GM21367 (cell line): ENCODE results near the gene COX19.
"Not testable (repeated sequence)": the region's sequence is repeated elsewhere in the genome, so short reads cannot be mapped to it uniquely, and the experiment has no call there.

ENCODE experiments used
- ATAC-seq: cut with Tn5 transposase; IDR thresholded peaks from one replicate; pipeline ENCODE4 v1.9.1; 2021; ENCODE audit not compliant: unreplicated experiment

Gene COX19

GRCh38 chr7:1011297-1012003 lies 36.1 kb upstream of the COX19 start:
- ATAC-seq = no peak

DNA sequence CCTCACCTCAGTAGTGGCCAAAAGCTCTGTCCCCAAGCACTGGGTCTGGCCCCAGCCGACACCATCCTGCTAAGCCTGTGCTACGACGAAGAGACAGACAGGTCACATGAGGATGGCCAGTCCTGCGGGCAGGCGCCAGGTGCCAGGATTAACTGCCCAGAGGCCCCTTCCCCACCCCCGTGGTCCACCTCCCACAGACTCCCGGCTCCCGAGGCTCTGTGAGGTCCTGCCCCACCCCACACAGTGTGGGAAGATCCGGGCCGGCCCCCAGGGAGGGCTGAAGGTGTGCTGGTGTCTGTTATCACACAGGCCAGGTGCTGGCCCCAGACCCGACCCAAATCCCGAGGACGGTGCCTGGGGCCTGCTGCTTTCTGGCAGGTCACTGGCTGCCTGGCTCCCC lies 34.9 kb upstream of the COX19 start:
- no peak for ATAC-seq

DNA sequence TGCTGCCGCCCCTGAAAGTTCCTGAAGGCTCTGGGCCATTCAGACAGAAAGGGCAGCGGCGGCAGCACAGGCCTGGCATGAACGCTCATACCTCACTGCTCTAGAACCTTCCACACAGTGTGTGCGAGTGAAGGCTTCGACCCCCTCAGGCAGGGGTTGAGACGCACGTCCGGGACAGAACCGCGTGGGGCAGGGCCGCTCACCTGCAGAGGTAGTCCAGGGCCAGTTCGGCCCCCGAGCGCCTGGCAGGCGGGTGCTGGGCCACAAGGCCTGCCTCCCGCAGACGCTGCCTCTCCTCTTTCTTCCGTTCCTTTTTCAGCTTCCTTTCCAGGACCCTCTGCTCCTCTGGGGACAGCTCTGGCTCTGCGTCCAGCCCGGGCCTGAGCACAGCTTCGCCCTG lies 34.4 kb upstream of the COX19 start:
- no peak for ATAC-seq

GRCh38 chr7:1008733-1009363 lies 33.5 kb upstream of the COX19 start:
- no peak for ATAC-seq

DNA sequence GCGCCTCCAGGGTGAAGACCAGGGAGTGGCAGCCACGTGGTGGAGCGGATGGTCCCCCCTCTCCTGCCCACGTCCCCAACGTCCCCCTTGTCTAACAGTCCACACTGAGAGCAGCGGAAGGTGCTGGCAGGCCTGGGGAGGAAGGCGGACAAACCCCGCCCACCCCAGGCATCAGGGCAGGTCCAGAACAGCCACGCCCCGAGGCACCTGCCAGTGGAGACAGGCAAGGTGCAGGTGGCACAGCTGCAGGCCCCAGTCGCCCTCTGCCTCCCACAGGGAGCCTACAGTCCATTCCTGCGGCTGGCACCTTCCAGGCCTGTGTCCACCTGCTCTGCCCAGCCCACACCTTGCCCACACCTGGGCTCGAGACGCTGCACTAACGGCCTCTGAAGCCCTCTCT lies 32.6 kb upstream of the COX19 start:
- no peak for ATAC-seq

GRCh38 chr7:1005303-1005702 lies 30.0 kb upstream of the COX19 start:
- ATAC-seq = no peak

- ATAC-seq = no peak
These were observed 28.9 kb upstream of the COX19 start for GRCh38 chr7:1004018-1004852.

DNA sequence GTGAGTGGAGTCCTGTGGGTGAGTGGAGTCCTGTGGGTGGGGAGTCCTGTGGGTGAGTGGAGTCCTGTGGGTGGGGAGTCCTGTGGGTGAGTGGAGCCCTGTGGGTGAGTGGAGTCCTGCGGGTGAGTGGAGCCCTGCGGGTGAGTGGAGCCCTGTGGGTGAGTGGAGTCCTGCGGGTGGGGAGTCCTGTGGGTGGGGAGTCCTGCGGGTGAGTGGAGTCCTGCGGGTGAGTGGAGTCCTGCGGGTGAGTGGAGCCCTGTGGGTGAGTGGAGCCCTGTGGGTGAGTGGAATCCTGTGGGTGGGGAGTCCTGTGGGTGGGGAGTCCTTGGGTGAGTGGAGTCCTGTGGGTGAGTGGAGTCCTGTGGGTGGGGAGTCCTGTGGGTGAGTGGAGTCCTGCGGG lies 27.1 kb upstream of the COX19 start:
- ATAC-seq = not testable (repeated sequence)

DNA sequence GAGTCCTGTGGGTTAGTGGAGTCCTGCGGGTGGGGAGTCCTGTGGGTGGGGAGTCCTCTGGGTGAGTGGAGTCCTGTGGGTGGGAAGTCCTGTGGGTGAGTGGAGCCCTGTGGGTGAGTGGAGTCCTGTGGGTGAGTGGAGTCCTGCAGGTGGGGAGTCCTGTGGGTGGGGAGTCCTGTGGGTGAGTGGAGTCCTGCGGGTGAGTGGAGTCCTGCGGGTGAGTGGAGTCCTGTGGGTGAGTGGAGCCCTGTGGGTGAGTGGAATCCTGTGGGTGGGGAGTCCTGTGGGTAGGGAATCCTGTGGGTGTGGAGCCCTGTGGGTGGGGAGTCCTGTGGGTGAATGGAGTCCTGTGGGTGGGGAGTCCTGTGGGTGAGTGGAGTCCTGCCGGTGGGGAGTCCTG lies 26.7 kb upstream of the COX19 start:
- ATAC-seq = not testable (repeated sequence)

- not testable (repeated sequence) for ATAC-seq
These were observed 25.9 kb upstream of the COX19 start for GRCh38 chr7:1001069-1001770.

DNA sequence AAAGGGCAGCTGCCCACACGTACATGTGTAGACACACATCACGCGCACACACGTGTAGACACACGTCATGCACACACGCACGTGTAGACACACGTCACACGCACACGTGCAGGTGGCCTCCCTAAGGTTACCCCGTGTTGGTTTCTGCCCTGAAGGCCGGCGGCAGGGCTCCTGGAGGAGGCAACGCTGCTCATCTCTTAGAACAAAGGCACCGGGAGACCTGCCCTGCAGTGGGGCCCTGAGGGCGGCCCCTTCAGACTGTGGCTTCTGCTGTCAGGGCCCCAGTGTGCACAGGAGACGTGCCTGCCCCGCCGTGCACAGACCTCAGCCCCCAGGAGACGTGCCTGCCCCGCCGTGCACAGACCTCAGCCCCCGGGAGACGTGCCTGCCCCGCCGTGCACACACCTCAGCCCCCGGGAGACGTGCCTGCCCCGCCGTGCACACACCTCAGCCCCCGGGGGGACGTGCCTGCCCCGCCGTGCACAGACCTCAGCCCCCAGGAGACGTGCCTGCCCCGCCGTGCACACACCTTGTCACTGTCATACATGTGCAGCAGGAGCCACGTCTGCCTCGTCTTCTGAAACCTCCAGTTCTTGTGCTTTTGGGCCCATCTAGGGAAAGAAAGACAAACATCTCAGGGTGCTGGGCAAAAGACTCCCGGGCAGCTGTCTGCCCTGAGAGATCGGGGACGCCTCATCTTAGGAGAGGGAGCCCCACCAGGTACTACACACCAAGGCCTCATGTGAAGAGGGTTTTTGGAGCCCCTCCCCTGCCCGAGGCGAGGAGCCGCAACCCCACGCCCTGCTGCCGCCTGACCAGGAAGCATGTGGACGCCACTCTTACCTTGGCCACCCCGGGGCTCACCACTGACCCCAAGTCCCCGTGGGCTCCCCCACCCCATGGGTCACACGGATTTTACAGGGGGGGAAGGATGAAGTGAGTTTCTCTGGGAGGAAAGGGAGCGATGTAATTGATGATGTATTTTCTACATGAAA lies 24.9 kb upstream of the COX19 start:
- no peak for ATAC-seq

GRCh38 chr7:999149-999879 lies 24.0 kb upstream of the COX19 start:
- no peak for ATAC-seq

DNA sequence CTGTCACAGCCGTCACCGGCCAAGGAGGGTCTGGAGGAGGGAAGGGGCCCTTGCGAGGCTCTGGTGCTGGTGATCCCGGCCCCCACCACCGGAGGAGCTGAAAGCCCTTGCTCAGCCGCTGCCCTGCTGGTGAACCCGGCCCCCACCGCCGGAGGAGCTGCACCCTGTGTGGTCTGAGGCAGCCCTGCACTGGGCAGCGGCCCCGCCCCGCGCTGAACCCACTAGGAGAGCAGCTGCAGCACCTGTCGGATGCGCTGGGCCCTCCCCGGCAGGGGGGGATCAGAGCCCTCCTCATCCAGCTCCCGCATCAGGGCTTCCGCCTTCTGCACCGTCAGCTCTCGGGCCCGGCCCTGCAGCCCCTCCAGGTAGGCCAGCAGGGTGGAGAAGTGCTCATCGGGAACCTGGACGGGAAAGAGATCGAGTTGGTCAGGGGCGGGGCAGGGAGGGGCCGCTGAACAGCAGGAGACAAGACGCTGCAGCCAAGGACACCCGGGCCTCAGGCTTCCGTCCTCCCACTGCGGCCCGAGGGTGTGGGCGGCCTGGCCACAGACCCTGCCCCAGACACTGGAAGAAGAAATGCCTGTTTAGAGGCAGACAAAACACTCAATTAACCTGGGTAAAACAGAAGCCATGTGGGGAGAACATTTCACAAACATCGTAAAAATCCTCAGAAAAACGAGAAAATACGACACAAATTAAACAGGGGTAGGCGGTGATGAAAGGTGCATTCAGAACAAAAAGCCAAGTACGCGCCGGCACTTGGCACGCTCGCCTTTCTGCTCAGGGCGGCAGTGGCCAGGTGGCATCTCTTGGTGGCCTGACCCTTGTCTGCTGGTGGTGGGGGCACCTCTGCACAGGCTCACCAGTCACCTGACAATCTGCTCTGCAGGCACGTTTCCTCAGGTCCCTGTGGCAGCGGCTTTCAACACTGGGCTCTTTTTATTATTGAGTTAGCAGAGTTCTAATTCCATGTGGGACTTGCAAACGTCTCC lies 22.4 kb upstream of the COX19 start:
- no peak for ATAC-seq

DNA sequence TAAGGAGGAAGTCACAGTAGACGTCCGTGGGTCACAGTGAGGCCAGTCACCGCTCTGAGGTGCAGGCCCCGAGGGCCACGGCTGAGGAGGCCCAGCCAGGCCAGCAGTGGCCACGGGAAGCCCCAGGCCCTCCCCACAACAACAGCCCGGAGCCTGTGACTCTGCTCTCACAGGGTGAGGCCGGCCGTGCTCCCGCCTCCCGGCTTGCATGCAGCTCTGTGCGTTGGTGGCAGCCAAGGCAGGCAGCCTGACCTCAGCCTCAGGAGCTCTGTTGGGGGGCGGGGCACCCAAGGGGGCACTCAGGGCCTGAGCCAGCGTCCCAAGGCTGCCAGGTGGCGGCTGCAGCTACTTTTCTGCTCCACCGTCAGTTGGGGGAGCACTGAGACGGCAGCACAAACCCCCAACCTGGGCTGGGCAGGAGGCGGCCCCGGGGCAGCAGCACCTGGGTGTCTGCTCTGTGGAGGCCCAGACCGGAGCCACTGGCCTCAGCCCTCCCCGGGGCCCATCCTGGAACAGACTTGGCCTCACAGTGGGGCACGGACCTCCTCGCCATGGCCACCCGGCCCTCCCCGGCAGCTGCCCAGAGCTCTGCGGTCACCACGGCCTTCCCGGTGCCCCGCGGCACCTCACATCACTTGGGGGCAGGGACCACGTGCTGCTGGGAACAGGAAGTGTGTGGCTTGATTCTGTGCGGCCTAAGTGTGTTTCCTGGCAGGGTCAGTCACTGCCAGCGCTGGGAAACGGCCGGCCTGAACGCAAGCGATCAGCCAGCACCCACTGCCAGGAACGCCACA lies 20.9 kb upstream of the COX19 start:
- no peak for ATAC-seq

GRCh38 chr7:995571-995970 lies 20.2 kb upstream of the COX19 start:
- no peak for ATAC-seq

DNA sequence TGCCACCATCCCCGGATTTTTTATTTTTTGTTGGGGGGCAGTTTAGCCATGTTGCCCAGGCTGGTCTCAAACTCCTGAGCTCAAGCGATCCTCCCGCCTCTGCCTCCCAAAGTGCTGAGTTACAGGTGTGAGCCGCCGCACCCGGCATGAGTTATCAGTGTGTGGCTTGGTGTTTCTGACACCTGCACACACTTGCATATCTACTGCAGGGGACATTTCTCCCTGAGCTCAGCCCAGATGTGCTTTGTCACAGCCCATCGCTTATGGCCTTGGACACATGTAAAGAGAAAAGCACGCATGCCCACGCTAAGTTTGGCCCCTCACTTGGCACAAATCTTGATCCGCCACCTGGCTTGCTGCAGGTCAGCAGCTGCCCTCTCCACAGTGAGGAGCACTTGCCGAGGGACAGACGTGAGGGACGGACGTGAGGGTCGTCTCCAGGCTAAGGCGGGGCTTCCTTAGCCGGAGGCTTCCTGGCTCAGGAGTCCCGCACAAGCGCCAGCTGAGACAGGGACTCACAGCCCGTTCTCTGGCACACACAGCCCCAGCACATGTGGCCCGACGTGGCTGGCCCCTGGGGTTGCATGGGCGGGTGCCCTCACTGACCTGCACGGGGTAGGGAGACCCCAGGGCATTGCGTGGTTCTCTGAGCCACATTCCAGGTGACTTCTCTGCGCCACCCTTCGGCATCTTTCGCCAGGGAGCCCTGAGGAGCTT lies 19.4 kb upstream of the COX19 start:
- no peak for ATAC-seq
